ENCODE data around the gene OXSR1. TPM values are rescaled to one million over a fixed set of nuclear protein-coding genes. Genes with fewer than 3 reads are reported as not detected.

The OXSR1 gene
- total RNA-seq, 1 experiment from 2014 or later: 35.1 TPM

GRCh38 chr3:38270606-38271005, 105.3 kb downstream of the OXSR1 start:
- RAD21 ChIA-PET (ENCODE audit: low non-redundant PET in 1 of 2, low total read pairs in 2 of 2, uncharacterized antibody in 2 of 2, unreplicated experiment in 2 of 2): no interaction called here
- ATAC-seq (no peak), DNase-seq (ENCODE audit: low read depth, low spot score) (no peak)
- Histone ChIP-seq H3K36me3 (ENCODE audit: control insufficient read depth in 1 of 2, insufficient read depth in 2 of 2, low read length in 2 of 2) (no peaks in the 10 kb centered on the region), H3K4me1 (ENCODE audit: control insufficient read depth in 1 of 2, insufficient read depth in 2 of 2, low read length in 2 of 2) (peaks cover 0 to 2% of the 10 kb centered on the region in 2 experiments; a peak in 1 of 4 replicates), H3K4me2 (ENCODE audit: low read length) (no peak overlapping the region), H3K27me3 (ENCODE audit: insufficient read depth, low read length) (no peaks in the 10 kb centered on the region), H3K27ac (ENCODE audit: low read depth, low read length) (no peak overlapping the region), H2AFZ (ENCODE audit: low read depth, low read length, poor library complexity, severe bottlenecking) (no peak overlapping the region), H3K9me2 (ENCODE audit: insufficient read depth) (no peaks in the 10 kb centered on the region), H3K9ac (ENCODE audit: low read length) (no peak overlapping the region), H3K4me3 (replicated peaks in 1 of 2; ENCODE audit: low read depth in 1 of 2, low read length in 2 of 2) (no peak overlapping the region), H3K9me3 (ENCODE audit: control insufficient read depth in 1 of 2, insufficient read depth in 1 of 2, low read depth in 1 of 2, low read length in 2 of 2) (no peaks in the 10 kb centered on the region), H4K20me1 (ENCODE audit: insufficient read depth) (no peaks in the 10 kb centered on the region), H3K79me2 (ENCODE audit: insufficient read depth, low read length) (no peaks in the 10 kb centered on the region)
- POLR2A ChIA-PET: no interaction called here
- CTCF ChIA-PET: no interaction called here
- TF ChIP-seq EZH2 (IDR thresholded peaks at IDR 0.05): no peak
- TF ChIP-seq EZH2phosphoT487 (IDR thresholded peaks at IDR 0.05; ENCODE audit: borderline replicate concordance): no peak
- TF ChIP-seq POLR2A (IDR thresholded peaks at IDR 0.05; ENCODE audit: borderline replicate concordance, extremely low read depth, insufficient read depth, insufficient read length): no peak
- TF ChIP-seq ZNF274 (IDR thresholded peaks at IDR 0.05; ENCODE audit: low read depth, low read length): no peak
- TF ChIP-seq SIN3A (IDR thresholded peaks at IDR 0.05; ENCODE audit: low read depth): no peak
- TF ChIP-seq ATF3 (IDR thresholded peaks at IDR 0.05): no peak
- no peak for TF ChIP-seq CTCF (IDR thresholded peaks at IDR 0.05 in 2 of 3, conservative IDR thresholded peaks at IDR 0.05 in 1 of 3; ENCODE audit: borderline replicate concordance in 1 of 3, insufficient read depth in 1 of 3, low read depth in 2 of 3, low read length in 2 of 3)
- TF ChIP-seq SRF (IDR thresholded peaks at IDR 0.05; ENCODE audit: low read depth): no peak
- no peak for TF ChIP-seq CBX3 (IDR thresholded peaks at IDR 0.05; ENCODE audit: low read depth)
- no peak for TF ChIP-seq ELF1 (IDR thresholded peaks at IDR 0.05; ENCODE audit: borderline replicate concordance, low read depth)
- TF ChIP-seq YY1 (IDR thresholded peaks at IDR 0.05; ENCODE audit: extremely low read depth, insufficient replicate concordance, low read depth, low read length): no peak
- no peak for TF ChIP-seq REST (IDR thresholded peaks at IDR 0.05; ENCODE audit: low read depth)
- TF ChIP-seq JUND (IDR thresholded peaks at IDR 0.05): no peak
- TF ChIP-seq ZFX (IDR thresholded peaks at IDR 0.05): no peak
- intact Hi-C loops (cut with micrococcal nuclease): no loop called here
- BruUV-seq (replicated peaks): no TSS peak

All from HCT116 (cell line).